SU-DHL-6 (cell line): ENCODE data around the gene USB1.

Experiments
- H2AFZ ChIP-seq: fragments of 200-600 bp; sonication (generic); 2 replicates; pipeline ENCODE4 v1.6.1; 2014; ENCODE audit warnings: low read depth, mild to moderate bottlenecking, moderate library complexity, mixed read lengths, antibody characterized with exemption, low read length; ENCODE audit not compliant: severe bottlenecking
- H3F3A ChIP-seq: fragments of 200-600 bp; shearing (Covaris generic); 2 replicates; pipeline ENCODE4 v1.6.0; 2016; ENCODE audit warnings: antibody characterized with exemption, mild to moderate bottlenecking; ENCODE audit not compliant: insufficient read depth
- H3K27ac ChIP-seq: fragments of 200-600 bp; sonication (generic); 2 replicates; pipeline ENCODE4 v1.5.1; 2016; ENCODE audit warnings: low read depth, mild to moderate bottlenecking, low read length, moderate library complexity, mixed read lengths
- H3K27me3 ChIP-seq: fragments of 200-600 bp; sonication (generic), shearing (Covaris generic); 2 replicates; pipeline ENCODE4 v1.6.0; 2014; ENCODE audit warnings: mild to moderate bottlenecking, low read length
- H3K36me3 ChIP-seq: fragments of 200-600 bp; sonication (generic); 2 replicates; pipeline ENCODE4 v1.6.1; 2014; ENCODE audit warnings: mild to moderate bottlenecking, low read length, mixed read lengths
- H3K4me2 ChIP-seq: fragments of 300-600, 200-600 bp; shearing (Covaris generic), sonication (generic); 2 replicates; pipeline ENCODE4 v1.6.0; 2014; ENCODE audit warnings: low read length, low read depth, mild to moderate bottlenecking; ENCODE audit not compliant: poor library complexity, severe bottlenecking
- H3K4me3 ChIP-seq: fragments of 200-600 bp; sonication (generic); 2 replicates; pipeline ENCODE4 v1.5.1; 2014; ENCODE audit warnings: antibody characterized with exemption, low read length, mild to moderate bottlenecking, mixed read lengths; ENCODE audit not compliant: insufficient read depth, poor library complexity, severe bottlenecking
- H3K79me2 ChIP-seq: fragments of 200-600 bp; sonication (generic); 2 replicates; pipeline ENCODE4 v1.6.1; 2014; ENCODE audit warnings: mild to moderate bottlenecking, low read length, moderate library complexity; ENCODE audit not compliant: insufficient read depth
- H3K9ac ChIP-seq: fragments of 200-600 bp; sonication (generic); 2 replicates; pipeline ENCODE4 v1.7.0; 2014; ENCODE audit warnings: mild to moderate bottlenecking, low read length
- H3K9me2 ChIP-seq: fragments of 200-600 bp; sonication (generic); replicated peaks from 2 replicates; pipeline ENCODE4 v1.6.1; 2014; ENCODE audit warnings: low read length; ENCODE audit not compliant: insufficient read depth
- H3K9me3 ChIP-seq: fragments of 200-600 bp; sonication (generic); 2 replicates; pipeline ENCODE4 v1.6.1; 2014; ENCODE audit warnings: low read length, mixed read lengths; ENCODE audit not compliant: insufficient read depth
- H4K20me1 ChIP-seq: fragments of 200-600 bp; sonication (generic); 2 replicates; pipeline ENCODE4 v1.6.1; 2014; ENCODE audit warnings: low read depth, mild to moderate bottlenecking, antibody characterized with exemption, low read length, moderate library complexity, mixed read lengths
- EZH2phosphoT487 ChIP-seq: fragments of 200-600 bp; sonication (generic), shearing (Covaris generic); conservative IDR thresholded peaks from 2 replicates; pipeline ENCODE4 v1.6.1; 2018; ENCODE audit warnings: mild to moderate bottlenecking, antibody characterized with exemption, low read length, moderate library complexity, mixed read lengths
- TF ChIP-seq, protein P1 (sequence below): fragments of 200-600 bp; sonication (generic); IDR thresholded peaks from one replicate; pipeline ENCODE4 v1.5.1; 2017; ENCODE audit warnings: antibody characterized with exemption, mild to moderate bottlenecking, low read length, moderate library complexity; ENCODE audit not compliant: insufficient read depth, poor library complexity, severe bottlenecking

The USB1 gene

DNA sequence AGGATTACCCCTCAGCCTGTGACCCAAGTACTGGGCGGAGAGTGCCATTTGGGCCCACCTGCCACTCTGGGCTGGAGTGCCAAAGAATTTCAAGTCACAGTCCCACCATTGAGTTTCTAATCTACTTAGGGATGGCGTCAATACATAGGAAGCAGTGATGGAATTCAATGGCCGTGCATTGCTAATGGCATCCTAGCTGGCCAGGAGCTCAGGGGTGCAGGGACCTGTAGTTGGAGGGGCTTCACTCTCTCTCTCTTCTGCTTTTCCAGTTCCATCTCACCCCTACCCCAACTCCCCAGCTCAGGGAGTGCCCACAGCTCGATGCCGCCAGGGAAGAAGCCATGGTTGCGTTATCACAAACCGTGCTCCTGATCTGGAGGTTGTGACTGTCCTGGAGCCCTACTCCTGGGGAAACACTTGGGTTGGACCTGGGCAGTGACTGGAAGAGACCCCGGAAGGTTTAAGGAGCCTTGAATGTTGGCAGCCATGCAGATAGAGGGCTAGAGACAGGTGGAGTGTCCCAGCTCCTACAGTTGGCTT lies 26.8 kb downstream of the USB1 start:
- no peaks in the 10 kb centered on the region for H3K9me2 ChIP-seq
- no peaks in the 10 kb centered on the region for H4K20me1 ChIP-seq
- no peaks in the 10 kb centered on the region for H3K27me3 ChIP-seq
- H3K36me3 ChIP-seq: no peaks in the 10 kb centered on the region
- no peak overlapping the region for H3K9ac ChIP-seq
- no peak overlapping the region for H3K4me2 ChIP-seq
- H2AFZ ChIP-seq: no peak overlapping the region
- no peak for TF ChIP-seq EZH2phosphoT487
- TF ChIP-seq, protein P1, sequence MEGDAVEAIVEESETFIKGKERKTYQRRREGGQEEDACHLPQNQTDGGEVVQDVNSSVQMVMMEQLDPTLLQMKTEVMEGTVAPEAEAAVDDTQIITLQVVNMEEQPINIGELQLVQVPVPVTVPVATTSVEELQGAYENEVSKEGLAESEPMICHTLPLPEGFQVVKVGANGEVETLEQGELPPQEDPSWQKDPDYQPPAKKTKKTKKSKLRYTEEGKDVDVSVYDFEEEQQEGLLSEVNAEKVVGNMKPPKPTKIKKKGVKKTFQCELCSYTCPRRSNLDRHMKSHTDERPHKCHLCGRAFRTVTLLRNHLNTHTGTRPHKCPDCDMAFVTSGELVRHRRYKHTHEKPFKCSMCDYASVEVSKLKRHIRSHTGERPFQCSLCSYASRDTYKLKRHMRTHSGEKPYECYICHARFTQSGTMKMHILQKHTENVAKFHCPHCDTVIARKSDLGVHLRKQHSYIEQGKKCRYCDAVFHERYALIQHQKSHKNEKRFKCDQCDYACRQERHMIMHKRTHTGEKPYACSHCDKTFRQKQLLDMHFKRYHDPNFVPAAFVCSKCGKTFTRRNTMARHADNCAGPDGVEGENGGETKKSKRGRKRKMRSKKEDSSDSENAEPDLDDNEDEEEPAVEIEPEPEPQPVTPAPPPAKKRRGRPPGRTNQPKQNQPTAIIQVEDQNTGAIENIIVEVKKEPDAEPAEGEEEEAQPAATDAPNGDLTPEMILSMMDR: no peak
- H3K9me3 ChIP-seq: no peaks in the 10 kb centered on the region
- H3K4me3 ChIP-seq: no peak overlapping the region
- no peaks in the 10 kb centered on the region for H3K79me2 ChIP-seq
- H3F3A ChIP-seq: no peaks in the 10 kb centered on the region
- H3K27ac ChIP-seq: no peak overlapping the region

DNA sequence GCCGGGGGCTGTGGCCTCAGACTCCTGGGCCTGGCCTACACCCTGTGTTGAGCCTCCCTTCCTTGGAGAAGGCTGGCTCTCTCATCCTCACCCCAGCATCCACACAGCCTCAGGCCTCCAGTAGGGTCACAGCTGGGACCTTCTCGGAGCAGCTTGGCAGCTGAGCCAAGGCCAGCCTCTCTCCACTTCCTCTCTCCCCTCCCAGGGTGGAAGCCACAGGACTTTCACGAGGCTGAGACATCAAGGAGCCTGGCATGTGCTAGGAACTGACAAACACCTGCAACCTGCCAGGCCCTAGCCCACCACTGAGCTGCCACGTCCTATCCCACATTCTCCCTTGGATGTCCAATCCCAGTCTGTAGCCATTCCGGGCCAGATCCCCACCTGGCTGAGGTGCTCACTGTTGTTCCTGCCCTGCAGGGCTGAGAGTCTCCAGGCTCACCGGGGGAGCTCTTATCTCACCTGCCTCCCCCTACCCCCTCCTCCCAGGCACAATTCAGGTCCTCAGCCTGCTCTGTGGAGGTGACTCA lies 27.4 kb downstream of the USB1 start:
- Histone ChIP-seq H3K36me3 (no peaks in the 10 kb centered on the region), H3K4me3 (no peak overlapping the region), H3K9ac (no peak overlapping the region), H3K27me3 (no peaks in the 10 kb centered on the region), H3K9me2 (no peaks in the 10 kb centered on the region), H2AFZ (no peak overlapping the region), H4K20me1 (no peaks in the 10 kb centered on the region), H3K4me2 (no peak overlapping the region), H3K9me3 (no peaks in the 10 kb centered on the region), H3K79me2 (no peaks in the 10 kb centered on the region), H3F3A (no peaks in the 10 kb centered on the region), H3K27ac (no peak overlapping the region)
- TF ChIP-seq EZH2phosphoT487: no peak
- TF ChIP-seq, protein P1: no peak

DNA sequence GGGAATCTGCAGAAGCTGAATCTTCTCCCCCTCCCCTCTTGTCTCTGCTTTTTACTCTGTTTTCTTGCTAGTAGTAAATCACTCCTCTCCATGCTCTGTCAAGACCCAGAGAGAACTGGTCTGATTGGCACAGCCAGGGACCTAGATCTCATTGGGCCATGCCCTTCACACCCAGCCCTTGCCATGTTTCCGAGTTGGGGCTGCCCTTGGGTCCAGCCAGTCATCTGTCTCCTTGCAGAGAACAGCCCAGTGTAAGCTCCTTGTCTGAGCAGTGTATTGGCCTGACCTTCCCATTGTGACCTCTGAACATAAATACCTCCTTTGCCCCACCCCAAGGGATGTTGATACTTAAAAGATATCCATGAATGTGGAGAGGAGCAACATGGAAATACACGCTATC lies 28.2 kb downstream of the USB1 start:
- H3K9ac ChIP-seq: no peak overlapping the region
- H3K27me3 ChIP-seq: no peaks in the 10 kb centered on the region
- no peaks in the 10 kb centered on the region for H4K20me1 ChIP-seq
- H3K4me3 ChIP-seq: no peak overlapping the region
- H3F3A ChIP-seq: no peaks in the 10 kb centered on the region
- H3K9me2 ChIP-seq: no peaks in the 10 kb centered on the region
- no peak overlapping the region for H3K4me2 ChIP-seq
- no peaks in the 10 kb centered on the region for H3K36me3 ChIP-seq
- H3K27ac ChIP-seq: no peak overlapping the region
- TF ChIP-seq EZH2phosphoT487: no peak
- TF ChIP-seq, protein P1: no peak
- no peak overlapping the region for H2AFZ ChIP-seq
- no peaks in the 10 kb centered on the region for H3K79me2 ChIP-seq
- H3K9me3 ChIP-seq: no peaks in the 10 kb centered on the region
